GM21825 (cell line): ENCODE data around the gene KLHDC7B.

ENCODE experiments used
- ATAC-seq: cut with Tn5 transposase; IDR thresholded peaks from one replicate; pipeline ENCODE4 v1.9.1; 2021; ENCODE audit warnings: mild to moderate bottlenecking, moderate library complexity; ENCODE audit not compliant: unreplicated experiment

KLHDC7B gene

DNA sequence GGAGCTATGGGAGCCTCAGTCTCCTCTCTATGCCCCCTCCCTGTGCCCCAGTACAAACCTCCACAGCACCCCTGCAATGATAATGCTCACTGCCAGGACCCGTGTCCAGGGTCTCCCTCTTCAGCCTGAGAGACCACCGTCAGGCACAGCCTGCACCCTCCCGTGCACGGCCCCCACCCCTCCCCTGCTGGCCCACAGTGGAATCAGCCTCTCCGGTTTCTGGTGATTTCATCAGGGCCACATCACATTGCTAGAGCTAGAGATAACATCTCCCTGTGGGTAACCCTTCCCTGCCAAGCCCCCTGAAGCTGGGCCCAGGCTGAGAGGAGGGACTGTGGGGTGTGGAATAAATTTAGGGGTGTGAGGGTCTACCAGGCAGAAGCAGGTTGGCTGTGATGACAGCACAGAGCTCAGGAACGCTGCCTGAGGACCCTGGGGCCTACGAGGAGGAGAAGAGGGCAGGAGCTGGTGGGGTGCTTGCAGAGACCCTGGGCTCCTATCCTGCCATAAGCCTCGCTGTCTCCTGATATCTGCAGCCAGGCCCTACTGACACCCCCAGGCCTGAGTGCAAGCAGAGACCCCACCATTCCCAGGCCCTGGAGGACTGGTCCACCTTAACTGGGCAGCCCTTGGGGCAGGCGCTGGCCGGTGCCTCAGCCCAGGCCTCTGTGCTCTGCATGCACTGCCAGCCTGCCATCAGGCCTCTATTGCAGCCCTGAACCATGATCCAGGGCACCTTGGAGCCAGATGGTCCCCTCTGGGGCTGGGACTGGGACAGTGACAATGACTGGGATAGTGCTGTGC, at the start of gene KLHDC7B:
TSS of gene KLHDC7B (plus strand) at position 378 of the 804 bp plus-strand sequence. CDS start at position 723, 345 bp downstream.
- ATAC-seq = no peak

DNA sequence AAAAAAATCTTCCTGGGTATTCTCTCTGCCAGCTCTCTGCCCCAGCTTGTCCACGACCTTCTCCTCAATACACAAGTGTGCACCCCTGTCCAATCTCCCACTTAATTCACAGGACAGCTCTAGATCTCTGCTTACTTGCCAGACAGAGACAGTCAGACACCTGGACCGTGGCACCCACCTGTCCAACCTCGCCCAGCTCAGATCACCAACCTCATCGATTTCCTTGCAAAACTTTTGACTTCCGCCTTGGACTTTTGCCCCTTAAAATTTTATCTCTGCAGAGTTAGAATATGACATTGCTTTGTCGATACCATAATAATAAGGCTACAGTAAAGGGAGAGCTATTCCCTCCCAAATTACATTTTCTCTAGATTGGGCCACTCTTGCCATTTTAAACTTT, 48.6 kb upstream of the KLHDC7B start:
- ATAC-seq = no peak

DNA sequence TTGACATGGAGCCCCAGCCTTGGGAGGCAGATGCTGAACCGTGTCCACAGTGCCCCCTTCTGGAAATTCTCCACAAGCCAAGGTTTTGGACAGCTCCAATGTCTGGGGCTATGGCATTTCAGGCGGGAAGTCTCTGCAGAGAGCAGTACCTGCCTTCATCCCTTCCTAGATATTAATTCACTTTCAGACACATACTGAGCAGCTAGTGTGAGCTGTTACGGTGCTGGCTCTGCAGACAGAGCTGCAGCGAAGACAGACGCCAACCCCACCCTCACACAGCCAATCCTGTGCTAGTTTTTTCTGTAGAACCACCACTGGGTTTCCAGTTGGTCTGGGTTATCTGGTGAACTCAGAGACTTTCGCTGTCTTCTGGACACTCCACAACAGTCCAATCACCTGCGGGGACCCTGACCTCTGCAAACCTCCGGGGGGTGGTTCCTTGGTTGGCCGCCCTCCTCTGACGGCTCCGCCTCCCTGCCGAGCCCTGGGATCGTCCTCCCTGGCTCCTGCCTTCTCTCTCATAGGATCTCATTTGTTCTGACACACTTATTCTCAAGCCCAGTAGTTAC, 47.3 kb upstream of the KLHDC7B start:
- ATAC-seq = no peak

DNA sequence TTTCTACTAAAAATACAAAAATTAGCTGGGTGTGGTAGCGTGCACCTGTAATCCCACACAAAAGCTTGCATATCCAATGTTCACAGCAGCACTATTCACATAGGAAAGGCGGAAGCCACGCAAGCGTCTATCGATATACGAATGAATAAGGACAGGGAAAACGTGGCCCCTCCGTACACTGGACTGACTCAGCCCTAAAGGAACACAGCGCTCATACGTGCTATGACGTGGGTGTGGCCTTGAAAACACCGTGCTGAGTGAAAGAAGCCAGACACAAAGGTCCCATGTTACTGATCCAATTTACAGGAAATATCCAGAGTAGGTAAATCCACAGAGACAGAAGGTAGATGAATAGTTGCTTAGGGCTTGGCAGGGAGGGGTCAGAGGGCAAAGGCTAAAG, 45.2 kb upstream of the KLHDC7B start:
- no peak for ATAC-seq

DNA sequence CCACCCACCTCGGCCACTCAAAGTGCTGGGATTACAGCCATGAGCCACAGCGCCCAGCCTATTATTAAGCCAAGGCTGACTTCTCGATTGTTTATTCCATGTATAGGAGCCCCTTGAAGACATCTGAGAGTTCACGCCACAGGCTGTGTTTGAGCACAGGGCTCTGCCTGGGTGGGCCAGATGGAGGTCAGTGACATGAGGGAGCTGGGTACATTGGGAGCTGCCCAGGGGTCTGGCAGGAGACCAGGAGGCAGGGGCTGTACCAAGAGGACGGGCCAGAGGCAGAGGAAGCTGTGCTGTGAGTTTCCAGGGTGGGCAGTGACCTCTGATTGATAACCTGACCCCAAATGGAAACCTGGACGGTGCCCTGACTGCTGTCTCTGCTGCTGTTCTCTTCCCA, 43.6 kb upstream of the KLHDC7B start:
- no peak for ATAC-seq

DNA sequence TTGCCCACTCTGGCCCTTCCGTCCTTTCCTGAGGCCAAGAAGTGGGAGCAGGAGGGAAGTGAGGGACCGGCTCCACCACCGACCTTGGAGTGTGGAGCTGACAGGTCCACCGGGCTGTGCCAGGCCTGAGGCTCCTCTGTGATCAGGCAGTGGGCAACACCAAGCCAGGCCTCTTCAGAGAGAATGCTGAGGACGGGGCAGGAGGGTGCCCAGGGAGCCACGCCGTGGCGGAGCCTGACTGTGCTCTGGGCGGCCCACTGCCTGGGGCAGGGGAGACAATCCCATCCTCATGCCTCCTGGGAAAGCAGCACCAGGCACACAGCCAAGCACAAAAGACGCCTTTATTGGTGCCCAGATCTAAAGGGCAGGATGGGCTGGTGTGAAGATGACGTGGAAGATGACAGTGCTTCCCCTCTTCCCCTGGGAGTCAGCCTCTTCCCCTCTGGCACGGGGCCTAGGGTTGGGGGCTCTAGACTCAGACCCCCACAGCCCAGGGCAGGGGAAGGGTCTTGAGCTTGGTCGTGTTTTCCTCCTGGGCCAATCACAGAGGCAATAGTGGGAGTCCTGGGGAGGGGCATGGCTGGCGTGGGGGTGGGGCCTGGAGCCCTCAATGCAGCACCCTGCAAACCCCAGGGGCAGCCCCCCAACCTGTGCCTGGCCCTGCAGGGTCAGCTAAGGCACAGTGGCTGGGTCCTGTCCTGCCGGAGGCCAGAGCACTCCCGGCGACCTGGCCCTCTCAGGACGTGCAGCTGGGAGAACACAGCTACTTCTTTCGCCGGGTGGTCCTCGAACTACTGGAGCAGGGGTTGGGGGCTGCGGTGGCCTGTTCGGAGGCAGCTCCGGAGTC, 42.8 kb upstream of the KLHDC7B start:
- ATAC-seq = no peak

DNA sequence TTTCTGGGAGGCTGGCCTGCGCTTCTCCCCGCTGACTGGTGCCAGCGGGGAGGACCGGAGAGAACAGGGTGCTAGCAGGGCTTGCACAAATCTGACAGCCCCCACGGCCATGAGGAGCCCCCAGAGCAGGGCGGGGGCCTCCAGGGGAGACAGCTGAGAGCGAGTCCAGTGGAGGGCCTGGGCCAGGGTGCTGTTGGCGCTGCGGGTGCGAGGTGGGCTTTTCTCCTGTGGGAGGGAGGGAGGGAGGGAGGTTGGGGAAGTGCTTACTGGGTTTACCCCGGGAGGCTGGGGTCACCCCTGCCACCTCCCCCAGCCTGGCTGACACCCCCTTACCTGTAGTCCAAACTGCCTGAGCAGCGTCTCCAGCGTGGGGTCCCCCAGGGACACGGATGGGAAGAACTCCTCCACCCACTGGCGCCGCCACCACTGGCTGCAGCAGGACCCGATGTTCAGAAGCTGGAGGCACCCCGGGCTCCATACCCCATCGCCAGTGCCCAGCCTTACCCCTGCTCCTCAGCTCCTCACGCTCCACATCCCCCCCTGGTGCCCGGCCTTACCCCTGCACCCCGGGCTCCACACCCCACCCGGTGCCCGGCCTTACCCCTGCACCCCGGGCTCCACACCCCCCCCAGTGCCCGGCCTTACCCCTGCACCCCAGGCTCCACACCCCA, 42.1 kb upstream of the KLHDC7B start:
- no peak for ATAC-seq

DNA sequence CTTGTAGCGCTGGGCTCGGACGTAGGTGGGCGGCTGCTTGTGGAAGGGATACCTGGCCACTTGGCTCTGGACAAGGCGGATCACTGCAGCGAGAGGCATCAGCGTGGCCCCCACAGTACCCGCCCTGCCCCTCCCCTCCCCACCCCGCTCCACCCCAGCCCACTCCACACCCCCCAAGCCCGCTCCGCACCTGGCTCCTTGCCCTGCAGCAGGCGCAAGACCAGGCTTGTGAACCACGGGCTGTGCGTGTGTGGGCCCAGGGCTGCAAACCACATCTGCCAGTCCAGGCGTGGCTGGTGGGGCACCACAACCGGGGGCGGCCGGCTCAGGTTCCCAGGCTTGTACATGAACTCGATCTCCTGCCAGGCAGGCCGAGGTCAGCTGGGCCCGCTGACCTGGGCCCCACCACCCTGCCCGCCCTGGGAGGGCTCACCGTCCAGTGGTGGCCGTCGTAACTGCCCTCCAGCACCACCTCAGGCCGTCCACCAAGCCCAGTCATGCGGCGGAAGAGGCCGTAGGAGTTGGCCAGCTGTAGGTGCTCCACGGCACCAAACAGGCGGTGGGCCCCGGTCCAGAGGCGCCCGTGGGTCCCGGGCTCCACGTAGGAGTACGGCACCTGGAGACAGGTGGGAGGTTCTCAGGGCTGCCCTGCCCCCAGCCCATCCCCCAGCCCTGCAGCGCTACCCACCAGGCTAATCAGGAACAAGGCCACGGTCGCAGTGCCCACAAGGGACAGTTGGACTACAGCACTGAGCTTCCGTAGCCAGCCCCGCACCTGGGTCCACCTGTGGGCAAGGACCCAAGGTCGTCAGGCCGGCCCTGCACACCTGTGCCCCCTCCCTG, 41.1 kb upstream of the KLHDC7B start:
- no peak for ATAC-seq

DNA sequence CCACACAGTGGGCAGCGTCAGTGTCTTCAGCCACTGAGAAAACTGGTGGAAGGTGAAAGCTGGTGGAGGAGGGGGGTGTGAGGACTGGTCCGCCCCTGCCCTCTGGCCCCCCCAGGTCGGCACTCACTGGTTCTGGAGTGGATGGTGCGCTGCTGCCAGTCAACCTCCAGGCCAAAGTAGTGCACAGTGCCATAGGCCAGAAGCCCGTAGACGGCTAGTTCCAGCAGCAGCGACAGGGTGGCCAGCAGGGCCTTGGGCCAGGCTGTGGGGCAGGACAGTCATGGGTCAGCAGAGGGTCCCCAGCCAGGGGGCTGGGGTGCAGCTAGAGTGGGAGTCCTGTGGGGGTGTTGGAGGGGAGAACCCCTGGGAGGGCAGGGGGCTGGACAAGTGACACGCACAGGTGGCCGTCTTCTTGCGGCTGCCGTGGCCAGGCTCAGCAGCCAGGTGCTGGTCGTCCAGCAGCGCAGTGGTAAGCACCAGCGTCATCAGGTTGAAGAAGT, 40.4 kb upstream of the KLHDC7B start:
- ATAC-seq = no peak

DNA sequence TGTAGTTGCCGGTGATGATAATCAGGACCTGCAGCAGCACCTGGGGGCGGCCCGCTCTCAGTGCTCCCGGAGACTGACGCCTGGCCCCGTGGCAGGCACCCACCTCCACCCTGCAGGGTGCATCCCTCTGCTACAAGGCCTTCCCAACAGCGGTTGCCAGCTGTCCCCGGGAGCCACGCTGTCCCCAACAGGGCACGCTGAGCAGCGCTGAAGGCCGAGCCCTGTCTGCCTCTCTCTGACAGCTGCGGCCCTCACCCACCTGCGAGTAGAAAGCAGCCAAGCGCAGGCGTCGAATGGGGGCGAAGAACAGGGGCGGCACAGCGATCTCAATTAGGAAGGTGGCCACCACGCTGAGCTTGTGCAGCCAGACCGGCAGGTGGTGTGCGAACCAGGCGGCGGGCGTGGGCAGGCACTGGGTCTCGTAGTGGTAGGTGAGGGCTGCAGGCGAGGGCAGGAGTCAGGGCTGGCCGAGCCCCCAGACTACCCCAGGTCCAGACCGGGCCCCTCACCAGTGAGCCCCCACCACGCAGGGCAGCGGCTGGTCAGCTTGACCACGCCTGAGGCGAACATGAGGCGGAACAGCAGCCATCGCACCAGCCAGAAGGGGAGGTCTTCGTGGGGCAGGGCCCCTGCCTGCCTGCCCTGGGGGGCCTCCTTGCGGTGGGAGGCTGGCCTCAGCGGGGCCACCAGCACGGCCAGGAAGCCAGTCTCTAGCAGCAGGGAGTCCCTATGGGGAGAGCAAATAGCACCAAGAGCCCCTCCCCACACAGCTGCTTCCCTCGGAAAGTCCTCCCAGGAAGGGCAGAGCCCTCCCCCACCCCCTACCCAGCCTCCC, 39.7 kb upstream of the KLHDC7B start:
- no peak for ATAC-seq

DNA sequence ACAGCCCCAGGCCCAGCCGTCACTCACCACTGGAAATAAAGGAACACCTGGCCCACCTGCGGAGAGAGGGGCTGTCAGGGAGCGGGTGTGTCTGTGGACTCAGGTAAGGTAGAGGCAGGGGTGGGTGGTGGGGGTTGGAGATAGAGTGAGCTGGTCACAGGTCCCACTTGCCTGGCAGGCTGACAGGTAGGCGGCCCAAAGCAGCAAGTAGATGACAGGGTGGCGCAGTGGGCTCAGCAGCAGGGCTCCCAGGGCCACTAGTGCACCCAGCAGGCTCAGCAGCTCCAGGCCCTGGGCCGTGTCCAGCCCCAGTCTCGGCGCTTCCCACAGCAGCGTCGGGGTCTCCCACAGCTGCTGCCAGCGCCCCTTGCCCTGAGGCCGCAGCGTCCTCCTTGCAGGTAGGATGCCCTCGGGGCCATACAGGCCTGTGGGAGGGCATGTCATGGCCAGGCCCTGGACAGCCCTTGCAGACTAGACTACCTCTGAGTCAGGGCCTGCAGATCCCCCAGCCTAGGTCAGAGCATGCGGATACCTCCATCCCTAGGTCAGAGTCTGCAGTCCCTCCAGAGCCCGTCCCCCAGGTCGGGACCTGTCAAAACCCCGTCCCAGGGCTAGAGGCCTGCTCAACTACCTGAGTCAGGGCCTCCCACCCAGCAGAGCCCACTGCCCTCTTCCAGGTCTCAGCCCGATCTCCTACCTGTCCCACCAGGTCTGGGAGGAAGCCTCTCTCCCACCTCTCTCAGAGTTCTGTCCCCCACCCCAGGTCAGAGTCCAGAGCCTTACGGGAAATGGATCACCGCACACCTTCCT, 38.9 kb upstream of the KLHDC7B start:
- no peak for ATAC-seq

DNA sequence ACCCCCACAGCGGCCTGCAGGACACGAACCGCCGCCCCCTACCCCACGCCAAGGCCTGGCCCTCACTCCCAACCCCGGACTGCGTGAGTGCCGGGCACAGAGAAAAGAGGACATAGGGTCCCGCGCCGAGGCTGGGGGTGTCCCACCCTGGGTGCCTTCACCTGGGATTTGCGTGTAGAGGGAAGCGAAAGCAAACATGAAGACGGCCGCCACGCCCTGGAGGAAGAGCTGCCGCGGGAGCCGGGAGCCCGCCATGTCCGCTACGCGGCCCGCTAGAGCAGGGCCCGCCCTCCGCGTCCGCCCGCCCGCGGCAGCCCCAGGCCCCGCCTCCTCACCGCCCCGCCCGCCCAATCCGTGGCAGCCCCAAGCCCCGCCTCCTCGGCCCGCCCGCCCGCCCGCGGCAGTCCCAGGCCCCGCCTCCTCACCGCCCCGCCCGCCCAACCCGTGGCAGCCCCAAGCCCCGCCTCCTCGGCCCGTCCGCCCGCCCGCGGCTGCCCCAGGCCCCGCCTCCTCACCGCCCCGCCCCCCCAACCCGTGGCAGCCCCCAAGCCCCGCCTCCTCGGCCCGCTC, 38.2 kb upstream of the KLHDC7B start, which contains the start of gene LMF2:
TSS of gene LMF2 (minus strand) at position 282 of the 570 bp plus-strand sequence. CDS start at position 255, 27 bp downstream.
- ATAC-seq = peak; percentile 52

DNA sequence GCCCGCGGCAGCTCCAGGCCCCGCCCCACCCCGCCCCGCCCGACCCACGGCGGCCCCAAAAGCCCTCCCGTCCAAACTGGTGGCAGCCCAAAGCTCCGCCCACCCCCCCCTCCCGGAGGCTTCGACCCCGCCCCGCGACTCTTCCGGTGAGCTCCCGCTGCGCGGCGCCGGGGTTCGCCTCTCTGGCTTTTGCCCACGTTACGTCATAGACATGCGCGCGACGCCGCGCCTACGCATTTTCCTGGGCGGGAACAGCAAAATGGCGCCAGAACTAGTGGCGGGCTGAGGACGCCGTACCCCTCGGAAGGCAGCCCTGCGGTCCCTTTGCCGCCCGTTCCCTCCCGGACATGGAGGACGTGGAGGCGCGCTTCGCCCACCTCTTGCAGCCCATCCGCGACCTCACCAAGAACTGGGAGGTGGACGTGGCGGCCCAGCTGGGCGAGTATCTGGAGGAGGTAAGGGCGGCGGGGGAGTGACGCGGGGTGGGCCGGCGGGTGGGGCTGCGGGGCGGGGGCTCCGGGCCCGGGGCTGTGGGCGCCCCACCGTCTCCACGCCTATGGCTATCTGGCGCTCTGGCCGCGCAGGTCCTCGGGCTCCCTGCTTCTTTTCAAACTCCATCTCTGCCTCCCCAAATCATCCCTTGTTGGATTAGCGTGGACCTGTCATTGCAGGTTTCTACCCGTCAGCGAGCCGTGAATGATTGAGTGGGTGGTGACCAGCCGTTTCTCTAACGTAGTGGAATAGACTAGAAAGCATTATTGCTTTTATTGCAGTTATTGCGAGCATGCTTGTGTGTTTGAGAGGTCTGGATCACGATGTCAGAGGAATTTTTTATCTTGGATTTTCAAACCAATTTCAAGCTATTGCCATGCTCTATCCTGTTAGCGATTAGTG, 37.5 kb upstream of the KLHDC7B start, which contains the start of gene NCAPH2:
TSS of gene NCAPH2 (plus strand) at position 234 of the 894 bp plus-strand sequence. CDS start at position 348, 114 bp downstream.
- ATAC-seq = peak; percentile 45

DNA sequence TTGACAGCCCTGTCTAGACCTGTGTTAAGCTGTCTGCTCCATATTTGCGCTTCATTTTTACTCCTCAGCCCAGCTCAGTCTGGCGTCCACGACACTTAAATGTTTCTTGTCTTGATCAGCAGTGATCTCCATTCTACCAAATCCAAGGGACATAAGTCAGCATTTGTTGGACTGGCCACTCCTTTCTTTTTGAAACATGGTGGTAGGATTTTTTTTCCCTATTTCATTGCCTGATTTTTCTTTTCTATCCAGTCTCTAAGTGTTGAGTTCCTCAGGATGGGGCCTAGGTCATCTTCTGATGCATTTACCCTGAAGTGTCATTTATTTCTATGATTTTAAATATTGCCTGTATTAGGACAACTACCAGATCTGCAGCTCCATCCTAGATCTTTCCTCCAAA, 36.8 kb upstream of the KLHDC7B start:
- ATAC-seq = no peak

DNA sequence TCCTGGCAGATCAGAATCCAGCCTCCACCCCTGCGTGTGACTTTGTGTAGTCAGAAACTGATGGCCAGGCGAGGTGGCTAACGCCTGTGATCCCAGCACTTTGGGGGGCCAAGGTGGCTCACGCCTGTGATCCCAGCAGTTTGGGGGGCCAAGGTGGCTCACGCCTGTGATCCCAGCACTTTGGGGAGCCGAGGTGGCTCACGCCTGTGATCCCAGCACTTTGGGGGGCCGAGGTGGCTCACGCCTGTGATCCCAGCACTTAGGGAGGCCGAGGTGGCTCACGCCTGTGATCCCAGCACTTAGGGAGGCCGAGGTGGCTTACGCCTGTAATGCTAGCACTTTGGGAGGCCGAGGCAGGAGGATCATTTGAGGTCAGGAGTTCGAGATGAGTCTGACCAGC, 32.5 kb upstream of the KLHDC7B start:
- no peak for ATAC-seq

DNA sequence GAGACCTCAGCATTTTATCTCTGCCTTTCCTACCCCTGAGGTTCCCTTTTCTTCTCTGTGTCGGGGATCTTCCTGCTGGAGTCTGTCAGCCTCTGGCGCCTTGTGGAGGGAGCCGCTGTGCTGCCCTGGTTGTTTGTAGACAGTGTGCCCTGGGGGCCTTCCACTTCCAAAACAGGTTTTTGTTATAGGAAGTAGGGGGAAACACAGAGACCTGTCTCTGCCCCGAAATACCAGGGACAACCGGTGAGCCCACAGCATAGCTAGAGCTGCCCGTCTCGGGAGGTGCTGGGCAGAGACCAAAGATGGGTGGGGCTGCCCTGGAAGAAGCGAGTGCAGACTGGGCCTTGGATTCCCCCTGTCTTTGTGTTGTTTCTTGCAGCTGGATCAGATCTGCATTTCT, 29.6 kb upstream of the KLHDC7B start:
- ATAC-seq = no peak

DNA sequence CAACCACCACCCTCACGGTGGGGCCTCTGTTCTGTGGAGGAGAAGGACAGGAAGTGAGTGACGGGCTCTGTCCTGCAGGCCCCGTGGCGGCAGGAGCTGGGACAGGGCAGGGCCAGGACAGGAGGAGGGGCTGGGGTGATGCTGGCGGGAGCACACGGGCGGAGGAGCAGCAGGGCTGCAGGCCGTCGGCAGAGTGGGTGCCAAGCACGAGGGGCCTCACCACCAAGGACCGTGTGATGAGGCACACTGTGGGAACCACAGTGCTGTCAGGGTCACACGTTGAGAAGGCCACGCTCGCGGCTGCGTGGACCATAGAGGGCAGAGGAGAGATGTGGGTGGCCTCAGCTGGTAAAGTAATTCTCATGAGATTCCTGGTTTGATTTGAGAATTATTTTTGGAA, 28.8 kb upstream of the KLHDC7B start:
- ATAC-seq = no peak
